ENCODE measurements around the gene CAPN12.

GRCh38 chr19:38736036-38736412, 8.2 kb downstream of the CAPN12 start:
- TF ChIP-seq, protein P1, sequence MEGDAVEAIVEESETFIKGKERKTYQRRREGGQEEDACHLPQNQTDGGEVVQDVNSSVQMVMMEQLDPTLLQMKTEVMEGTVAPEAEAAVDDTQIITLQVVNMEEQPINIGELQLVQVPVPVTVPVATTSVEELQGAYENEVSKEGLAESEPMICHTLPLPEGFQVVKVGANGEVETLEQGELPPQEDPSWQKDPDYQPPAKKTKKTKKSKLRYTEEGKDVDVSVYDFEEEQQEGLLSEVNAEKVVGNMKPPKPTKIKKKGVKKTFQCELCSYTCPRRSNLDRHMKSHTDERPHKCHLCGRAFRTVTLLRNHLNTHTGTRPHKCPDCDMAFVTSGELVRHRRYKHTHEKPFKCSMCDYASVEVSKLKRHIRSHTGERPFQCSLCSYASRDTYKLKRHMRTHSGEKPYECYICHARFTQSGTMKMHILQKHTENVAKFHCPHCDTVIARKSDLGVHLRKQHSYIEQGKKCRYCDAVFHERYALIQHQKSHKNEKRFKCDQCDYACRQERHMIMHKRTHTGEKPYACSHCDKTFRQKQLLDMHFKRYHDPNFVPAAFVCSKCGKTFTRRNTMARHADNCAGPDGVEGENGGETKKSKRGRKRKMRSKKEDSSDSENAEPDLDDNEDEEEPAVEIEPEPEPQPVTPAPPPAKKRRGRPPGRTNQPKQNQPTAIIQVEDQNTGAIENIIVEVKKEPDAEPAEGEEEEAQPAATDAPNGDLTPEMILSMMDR (optimal IDR thresholded peaks at IDR 0.05 in 1 of 3, IDR thresholded peaks at IDR 0.05 in 1 of 3, conservative IDR thresholded peaks at IDR 0.05 in 1 of 3; ENCODE audit: extremely low read depth in 1 of 3, insufficient read depth in 2 of 3, low read length in 3 of 3), result peak in 1 of 3 experiments; percentile 18
- TF ChIP-seq EZH2 (IDR thresholded peaks at IDR 0.05; ENCODE audit: low read length), result no peak
